Measurements from ENCODE around the gene RAB11FIP4.

GRCh38 chr17:31452561-31453110, 61.2 kb downstream of the RAB11FIP4 start:
- no peak for TF ChIP-seq CTCF (IDR thresholded peaks at IDR 0.05; ENCODE audit: insufficient read depth, low read length)
- TF ChIP-seq GABPA (IDR thresholded peaks at IDR 0.05; ENCODE audit: low read depth) = no peak
- TF ChIP-seq POLR2AphosphoS5 (IDR thresholded peaks at IDR 0.05; ENCODE audit: low read depth) = no peak
- TF ChIP-seq, protein P1, sequence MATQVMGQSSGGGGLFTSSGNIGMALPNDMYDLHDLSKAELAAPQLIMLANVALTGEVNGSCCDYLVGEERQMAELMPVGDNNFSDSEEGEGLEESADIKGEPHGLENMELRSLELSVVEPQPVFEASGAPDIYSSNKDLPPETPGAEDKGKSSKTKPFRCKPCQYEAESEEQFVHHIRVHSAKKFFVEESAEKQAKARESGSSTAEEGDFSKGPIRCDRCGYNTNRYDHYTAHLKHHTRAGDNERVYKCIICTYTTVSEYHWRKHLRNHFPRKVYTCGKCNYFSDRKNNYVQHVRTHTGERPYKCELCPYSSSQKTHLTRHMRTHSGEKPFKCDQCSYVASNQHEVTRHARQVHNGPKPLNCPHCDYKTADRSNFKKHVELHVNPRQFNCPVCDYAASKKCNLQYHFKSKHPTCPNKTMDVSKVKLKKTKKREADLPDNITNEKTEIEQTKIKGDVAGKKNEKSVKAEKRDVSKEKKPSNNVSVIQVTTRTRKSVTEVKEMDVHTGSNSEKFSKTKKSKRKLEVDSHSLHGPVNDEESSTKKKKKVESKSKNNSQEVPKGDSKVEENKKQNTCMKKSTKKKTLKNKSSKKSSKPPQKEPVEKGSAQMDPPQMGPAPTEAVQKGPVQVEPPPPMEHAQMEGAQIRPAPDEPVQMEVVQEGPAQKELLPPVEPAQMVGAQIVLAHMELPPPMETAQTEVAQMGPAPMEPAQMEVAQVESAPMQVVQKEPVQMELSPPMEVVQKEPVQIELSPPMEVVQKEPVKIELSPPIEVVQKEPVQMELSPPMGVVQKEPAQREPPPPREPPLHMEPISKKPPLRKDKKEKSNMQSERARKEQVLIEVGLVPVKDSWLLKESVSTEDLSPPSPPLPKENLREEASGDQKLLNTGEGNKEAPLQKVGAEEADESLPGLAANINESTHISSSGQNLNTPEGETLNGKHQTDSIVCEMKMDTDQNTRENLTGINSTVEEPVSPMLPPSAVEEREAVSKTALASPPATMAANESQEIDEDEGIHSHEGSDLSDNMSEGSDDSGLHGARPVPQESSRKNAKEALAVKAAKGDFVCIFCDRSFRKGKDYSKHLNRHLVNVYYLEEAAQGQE (IDR thresholded peaks at IDR 0.05; ENCODE audit: insufficient replicate concordance, low read depth) = no peak
